ENCODE measurements around the gene SCAMP2. TPM values are rescaled to one million over a fixed set of nuclear protein-coding genes. Genes with fewer than 3 reads are reported as not detected.

SCAMP2 gene
- polyA plus RNA-seq, 3 donors = 124 to 158 (median 124) TPM

GRCh38 chr15:74863239-74864056 is 9.7 kb downstream of the SCAMP2 start:
- Histone ChIP-seq H3K4me3 (replicated peaks in 1 of 3; ENCODE audit: low read depth in 2 of 3, low read length in 3 of 3) (no peak overlapping the region), H3K79me2 (ENCODE audit: insufficient read depth, low read length) (peaks cover 98% of the 10 kb centered on the region), H3K36me3 (replicated peaks in 1 of 2; ENCODE audit: control insufficient read depth in 1 of 2, insufficient read depth in 2 of 2, low read length in 2 of 2) (peaks cover 3 to 24% of the 10 kb centered on the region in 2 donors), H3K9me3 (replicated peaks in 1 of 2; ENCODE audit: control insufficient read depth in 1 of 2, insufficient read depth in 1 of 2, low read length in 2 of 2) (no peaks in the 10 kb centered on the region), H3K9ac (ENCODE audit: insufficient read depth, low read length, poor library complexity, severe bottlenecking) (no peak overlapping the region), H4K20me1 (ENCODE audit: insufficient read depth, low read length) (peaks cover 99% of the 10 kb centered on the region), H2AFZ (ENCODE audit: insufficient read depth, low read depth, low read length, poor library complexity, severe bottlenecking) (no peak overlapping the region), H3K27me3 (ENCODE audit: control insufficient read depth in 2 of 2, insufficient read depth in 2 of 2, low read length in 2 of 2) (no peaks in the 10 kb centered on the region), H3K4me2 (replicated peaks; ENCODE audit: extremely low read depth, low read length, poor library complexity, severe bottlenecking) (no peak overlapping the region), H3K27ac (ENCODE audit: low read depth in 1 of 2, low read length in 2 of 2) (peak overlapping the region in 1 of 2 donors; percentile 48), H3K4me1 (ENCODE audit: control insufficient read depth in 1 of 2, insufficient read depth in 2 of 2, low read length in 2 of 2) (peaks cover 29 to 34% of the 10 kb centered on the region in 2 donors)
- H3K27ac Mint-ChIP-seq = peak overlapping the region in 5 of 7 donors; percentile 4 to 56 (median 24)
- no peak for DNase-seq
- intact Hi-C loops (cut with micrococcal nuclease) = no loop called here
- peaks cover 58% of the 10 kb centered on the region for H3K4me1 Mint-ChIP-seq
- peaks cover 22 to 41% of the 10 kb centered on the region in 2 donors for H3K36me3 Mint-ChIP-seq
- no peak for TF ChIP-seq CTCF (IDR thresholded peaks at IDR 0.05)
- no peak overlapping the region for H3K4me3 Mint-ChIP-seq
- no peaks in the 10 kb centered on the region for H3K9me3 Mint-ChIP-seq
- H3K27me3 Mint-ChIP-seq (ENCODE audit: low read depth in 3 of 3) = no peaks in the 10 kb centered on the region
- 76% methylated on average over 7 of the region's 11 CpGs for WGBS (ENCODE audit: insufficient coverage)

GRCh38 chr15:74858369-74858740 is 14.8 kb downstream of the SCAMP2 start:
- peaks cover 22 to 46% of the 10 kb centered on the region in 2 donors for H3K36me3 Mint-ChIP-seq
- H3K4me2 ChIP-seq (replicated peaks; ENCODE audit: extremely low read depth, low read length, poor library complexity, severe bottlenecking) = no peak overlapping the region
- intact Hi-C loops (cut with micrococcal nuclease) = no loop called here
- H3K27me3 ChIP-seq (ENCODE audit: control insufficient read depth in 2 of 2, insufficient read depth in 2 of 2, low read length in 2 of 2) = no peaks in the 10 kb centered on the region
- peaks cover 99% of the 10 kb centered on the region for H4K20me1 ChIP-seq (ENCODE audit: insufficient read depth, low read length)
- H3K27ac ChIP-seq (ENCODE audit: low read depth in 1 of 2, low read length in 2 of 2) = peak overlapping the region in 1 of 2 donors; percentile 42
- TF ChIP-seq CTCF (IDR thresholded peaks at IDR 0.05) = no peak
- no peaks in the 10 kb centered on the region for H3K9me3 Mint-ChIP-seq
- H3K4me1 Mint-ChIP-seq = peaks cover 32% of the 10 kb centered on the region
- H3K27ac Mint-ChIP-seq = peak overlapping the region in 5 of 7 donors; percentile 8 to 78 (median 65)
- H3K9me3 ChIP-seq (replicated peaks in 1 of 2; ENCODE audit: control insufficient read depth in 1 of 2, insufficient read depth in 1 of 2, low read length in 2 of 2) = no peaks in the 10 kb centered on the region
- no peak overlapping the region for H2AFZ ChIP-seq (ENCODE audit: insufficient read depth, low read depth, low read length, poor library complexity, severe bottlenecking)
- H3K4me3 ChIP-seq (replicated peaks in 1 of 3; ENCODE audit: low read depth in 2 of 3, low read length in 3 of 3) = no peak overlapping the region
- peaks cover 91% of the 10 kb centered on the region for H3K79me2 ChIP-seq (ENCODE audit: insufficient read depth, low read length)
- DNase-seq = no peak
- H3K4me1 ChIP-seq (ENCODE audit: control insufficient read depth in 1 of 2, insufficient read depth in 2 of 2, low read length in 2 of 2) = peaks cover 4 to 14% of the 10 kb centered on the region in 2 donors
- WGBS (ENCODE audit: insufficient coverage) = 100% methylated on average over 1 of the region's 4 CpGs
- H3K9ac ChIP-seq (ENCODE audit: insufficient read depth, low read length, poor library complexity, severe bottlenecking) = no peak overlapping the region
- H3K27me3 Mint-ChIP-seq (ENCODE audit: low read depth in 3 of 3) = no peaks in the 10 kb centered on the region
- peaks cover 25 to 37% of the 10 kb centered on the region in 2 donors for H3K36me3 ChIP-seq (replicated peaks in 1 of 2; ENCODE audit: control insufficient read depth in 1 of 2, insufficient read depth in 2 of 2, low read length in 2 of 2)
- H3K4me3 Mint-ChIP-seq = no peak overlapping the region

Data from CD14-positive monocyte (primary cell).